GM18861 (cell line): ENCODE data around the gene GAL.
"Not testable (repeated sequence)": the region's sequence is repeated elsewhere in the genome, so short reads cannot be mapped to it uniquely, and the experiment has no call there.

Experiments used
- ATAC-seq: cut with Tn5 transposase; IDR thresholded peaks from one replicate; pipeline ENCODE4 v1.9.1; 2021; ENCODE audit not compliant: unreplicated experiment

GAL gene, protein sequence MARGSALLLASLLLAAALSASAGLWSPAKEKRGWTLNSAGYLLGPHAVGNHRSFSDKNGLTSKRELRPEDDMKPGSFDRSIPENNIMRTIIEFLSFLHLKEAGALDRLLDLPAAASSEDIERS

DNA sequence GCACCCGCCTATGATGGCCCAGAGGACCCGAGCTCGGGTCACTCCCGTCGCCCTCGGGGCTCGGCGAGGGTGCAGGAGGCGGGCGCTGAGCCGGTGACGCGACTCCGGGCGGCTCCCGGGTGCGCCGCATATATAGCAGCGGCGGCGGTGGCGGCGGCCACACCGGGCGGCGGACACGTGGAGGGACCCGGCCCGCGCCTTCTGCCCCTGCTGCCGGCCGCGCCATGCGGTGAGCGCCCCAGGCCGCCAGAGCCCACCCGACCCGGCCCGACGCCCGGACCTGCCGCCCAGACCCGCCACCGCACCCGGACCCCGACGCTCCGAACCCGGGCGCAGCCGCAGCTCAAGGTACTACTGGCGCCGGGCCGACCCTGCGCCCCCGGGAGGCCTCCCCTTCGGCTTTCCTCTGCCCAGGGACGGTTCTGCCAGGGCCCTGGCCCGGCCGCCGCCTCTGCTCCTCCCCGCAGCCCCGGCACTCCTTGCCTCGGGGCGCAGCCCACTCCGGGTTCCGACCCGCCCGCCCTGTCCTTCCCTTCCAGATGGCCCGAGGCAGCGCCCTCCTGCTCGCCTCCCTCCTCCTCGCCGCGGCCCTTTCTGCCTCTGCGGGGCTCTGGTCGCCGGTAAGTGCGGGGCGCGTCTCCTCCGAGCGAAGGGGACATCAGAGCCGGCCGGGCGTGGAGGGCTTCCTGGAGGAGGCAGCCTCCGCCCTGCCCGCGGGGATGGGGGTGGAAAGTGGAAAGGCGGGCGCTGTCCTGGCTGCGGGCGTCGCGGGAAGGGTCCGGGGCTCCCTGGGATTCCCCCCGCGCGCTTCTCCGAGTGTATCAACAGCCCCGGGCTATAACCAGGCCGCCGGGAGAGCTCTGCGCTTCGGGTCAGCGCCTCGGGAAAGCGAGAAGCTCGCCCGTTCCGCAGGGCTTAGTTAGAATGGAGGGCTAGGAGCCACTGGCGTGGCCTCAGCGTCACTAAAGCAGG is at the start of gene GAL:
Gene GAL, plus strand, starts transcription at position 160 of the 972 bp plus-strand sequence. Its CDS starts 380 bp downstream, at position 540.
- ATAC-seq: no peak

DNA sequence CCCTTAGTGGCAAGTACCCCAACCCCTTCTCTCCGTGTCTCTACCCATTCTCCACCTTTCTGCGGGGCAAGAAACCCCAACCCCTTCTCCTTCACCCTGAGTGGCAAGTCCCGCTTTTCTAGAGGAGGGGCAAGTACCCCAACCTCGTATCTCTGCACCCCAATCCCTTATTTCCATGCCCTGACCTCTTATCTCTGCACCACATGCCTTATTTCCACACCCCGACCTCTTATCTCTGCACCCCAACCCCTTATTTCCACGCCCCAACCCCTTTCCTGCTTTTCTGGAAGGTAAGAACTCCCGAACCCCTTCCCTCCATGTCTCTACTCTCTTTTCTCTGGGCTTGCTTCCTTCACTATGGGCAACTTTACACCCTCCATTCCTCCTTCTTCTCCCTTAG is 49.7 kb upstream of the GAL start:
- not testable (repeated sequence) for ATAC-seq

DNA sequence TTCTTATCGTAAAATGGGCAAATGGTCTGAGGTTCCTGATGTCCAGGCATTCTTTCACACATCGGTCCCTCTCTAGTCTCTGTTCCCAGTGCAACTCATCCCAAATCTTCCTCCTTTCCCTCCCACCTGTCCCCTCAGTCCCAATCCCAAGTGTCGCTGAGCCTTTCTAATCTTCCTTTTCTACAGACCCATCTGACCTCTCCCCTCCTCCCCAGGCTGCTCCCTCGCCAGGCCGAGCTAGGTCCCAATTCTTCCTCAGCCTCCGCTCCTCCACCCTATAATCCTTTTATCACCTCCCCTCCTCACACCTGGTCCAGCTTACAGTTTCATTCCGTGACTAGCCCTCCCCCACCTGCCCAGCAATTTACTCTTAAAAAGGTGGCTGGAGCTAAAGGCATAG is 49.2 kb upstream of the GAL start:
- ATAC-seq: not testable (repeated sequence)

DNA sequence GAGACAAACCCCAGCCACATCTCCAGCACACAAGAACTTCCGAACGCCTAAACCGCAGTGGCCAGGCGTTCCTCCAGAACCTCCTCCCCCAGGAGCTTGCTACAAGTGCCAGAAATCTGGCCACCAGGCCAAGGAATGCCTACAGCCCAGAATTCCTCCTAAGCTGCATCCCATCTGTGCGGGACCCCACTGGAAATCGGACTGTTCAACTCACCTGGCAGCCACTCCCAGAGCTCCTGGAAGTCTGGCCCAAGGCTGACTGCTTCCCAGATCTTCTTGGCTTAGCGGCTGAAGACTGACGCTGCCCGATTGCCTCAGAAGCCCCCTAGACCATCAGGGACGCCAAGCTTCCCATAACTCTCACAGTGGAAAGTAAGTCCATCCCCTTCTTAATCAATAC is 48.5 kb upstream of the GAL start:
- not testable (repeated sequence) for ATAC-seq

DNA sequence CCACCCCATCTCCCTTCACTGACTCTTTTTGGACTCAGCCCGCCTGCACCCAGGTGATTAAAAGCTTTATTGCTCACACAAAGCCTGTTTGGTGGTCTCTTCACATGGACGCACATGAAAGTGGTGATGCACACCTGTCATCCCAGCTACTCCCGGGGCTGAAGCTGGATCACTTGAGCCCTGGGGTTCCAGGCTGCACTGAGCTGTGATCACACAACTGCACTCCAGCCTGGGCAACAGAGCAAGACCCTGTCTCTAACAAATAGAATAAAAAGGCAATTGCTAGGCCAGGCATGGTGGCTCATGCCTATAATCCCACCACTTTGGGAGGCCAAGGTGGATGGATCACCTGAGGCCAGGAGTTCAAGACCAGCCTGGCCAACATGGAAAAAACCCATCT is 45.0 kb upstream of the GAL start:
- ATAC-seq: not testable (repeated sequence)

DNA sequence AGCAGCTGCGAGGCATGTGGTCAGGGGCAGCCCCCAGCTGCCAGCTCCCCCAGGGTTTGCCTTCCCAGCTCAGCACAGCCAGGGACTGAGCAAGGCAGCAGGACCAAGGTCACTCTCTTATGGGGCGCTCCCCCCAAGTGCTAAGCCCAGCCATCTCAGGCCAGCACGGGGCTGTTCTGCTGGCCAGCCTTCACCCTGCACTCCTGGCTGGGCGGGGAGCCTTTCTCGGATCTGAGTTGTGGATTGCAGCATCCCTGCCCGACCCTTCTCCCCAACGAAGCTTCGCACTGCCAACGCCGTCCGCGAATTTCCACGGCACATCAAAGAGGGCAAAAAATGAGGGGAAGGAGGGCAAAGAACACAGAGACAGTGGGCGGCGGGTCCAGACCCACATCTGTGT is 42.5 kb upstream of the GAL start:
- no peak for ATAC-seq

DNA sequence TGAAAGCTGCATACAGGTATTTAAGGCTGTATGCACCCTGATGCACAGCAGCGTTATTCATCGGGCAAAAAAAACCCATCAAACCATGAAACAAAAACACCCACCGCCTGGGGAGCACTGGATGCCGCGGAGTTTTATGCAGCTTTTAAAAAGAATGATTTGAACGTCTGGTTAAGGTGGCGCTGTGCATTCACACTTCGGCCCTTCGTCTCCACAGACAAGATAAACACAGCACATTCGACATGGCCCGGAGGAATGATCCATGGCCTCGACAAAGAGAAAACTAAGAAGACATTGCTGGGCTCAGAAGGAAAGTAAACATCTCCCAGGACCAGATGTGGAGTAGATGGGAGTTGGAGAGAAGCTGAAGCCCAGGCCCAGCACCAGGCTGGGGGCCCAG is 40.8 kb upstream of the GAL start:
- ATAC-seq: no peak

DNA sequence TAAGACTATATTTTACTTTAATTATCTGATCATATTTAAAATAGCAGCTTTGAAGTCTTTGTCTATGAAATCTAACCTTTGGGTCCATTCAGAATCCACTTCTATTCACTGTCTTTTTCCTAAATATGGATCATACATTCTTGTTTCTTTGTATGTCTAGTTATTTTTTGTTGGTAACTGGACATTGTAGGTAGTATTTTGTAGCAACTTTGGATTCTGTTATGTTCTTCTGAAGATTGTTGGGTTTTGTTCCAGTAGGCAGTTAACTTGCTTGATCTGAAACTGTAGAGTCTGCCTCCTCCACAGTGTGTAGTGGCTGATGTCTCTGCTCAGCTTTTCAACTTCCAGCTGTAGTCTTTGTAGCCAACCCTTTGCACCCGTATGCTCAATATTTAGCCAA is 37.5 kb upstream of the GAL start:
- no peak for ATAC-seq

DNA sequence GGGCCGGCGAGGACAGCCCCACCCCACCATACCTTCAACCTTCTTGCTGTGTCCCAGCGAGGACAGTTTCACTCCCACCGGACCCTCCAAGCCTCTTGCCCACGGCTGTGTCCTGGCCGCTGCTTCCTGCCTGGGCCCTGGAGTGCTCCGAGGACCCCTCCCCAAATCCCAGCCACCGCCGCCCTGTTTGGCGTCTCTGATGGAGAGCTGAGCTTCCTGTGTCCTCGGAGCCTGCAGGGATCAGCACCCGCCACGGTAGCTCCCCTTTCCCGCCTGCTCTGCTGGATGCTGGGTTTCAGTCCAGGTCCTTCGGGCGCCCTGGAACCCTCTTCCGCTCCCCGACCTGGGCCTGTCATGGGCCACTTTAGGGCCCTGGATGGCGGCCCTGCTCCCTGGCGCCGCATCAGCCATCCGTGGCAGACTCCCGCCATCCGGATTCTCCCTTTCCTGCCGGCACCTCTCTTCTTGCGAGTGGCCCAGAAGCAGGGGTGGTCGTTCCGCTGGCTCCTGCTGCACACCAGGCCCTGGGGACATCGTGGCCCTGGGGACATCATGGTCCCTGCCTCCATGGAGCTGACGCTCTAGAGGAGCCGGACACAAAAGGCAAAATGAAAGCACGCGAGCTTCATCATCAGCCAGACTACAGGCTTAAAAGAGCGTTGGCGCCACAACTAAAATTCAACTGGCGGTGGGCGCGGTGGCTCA is 34.3 kb upstream of the GAL start:
- no peak for ATAC-seq

DNA sequence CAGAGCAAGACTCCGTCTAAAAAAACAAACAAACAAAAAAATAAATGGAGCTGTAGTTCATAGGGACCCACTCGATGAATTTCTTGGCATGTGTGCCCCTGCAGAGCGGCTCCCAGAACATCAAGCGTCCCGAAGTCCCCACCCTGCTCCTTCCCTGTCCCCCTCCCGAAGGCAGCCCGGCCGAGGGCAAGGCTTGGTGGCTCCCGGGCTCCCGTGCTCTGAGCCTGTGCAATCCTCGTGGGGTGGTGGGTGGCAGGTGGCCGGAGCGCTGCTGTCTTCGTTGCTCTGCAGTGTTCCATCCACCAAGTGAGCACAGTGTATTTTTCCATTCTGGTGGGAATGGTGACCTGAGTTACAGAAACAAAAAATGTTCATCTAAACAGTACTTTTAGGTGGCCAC is 33.5 kb upstream of the GAL start:
- no peak for ATAC-seq

DNA sequence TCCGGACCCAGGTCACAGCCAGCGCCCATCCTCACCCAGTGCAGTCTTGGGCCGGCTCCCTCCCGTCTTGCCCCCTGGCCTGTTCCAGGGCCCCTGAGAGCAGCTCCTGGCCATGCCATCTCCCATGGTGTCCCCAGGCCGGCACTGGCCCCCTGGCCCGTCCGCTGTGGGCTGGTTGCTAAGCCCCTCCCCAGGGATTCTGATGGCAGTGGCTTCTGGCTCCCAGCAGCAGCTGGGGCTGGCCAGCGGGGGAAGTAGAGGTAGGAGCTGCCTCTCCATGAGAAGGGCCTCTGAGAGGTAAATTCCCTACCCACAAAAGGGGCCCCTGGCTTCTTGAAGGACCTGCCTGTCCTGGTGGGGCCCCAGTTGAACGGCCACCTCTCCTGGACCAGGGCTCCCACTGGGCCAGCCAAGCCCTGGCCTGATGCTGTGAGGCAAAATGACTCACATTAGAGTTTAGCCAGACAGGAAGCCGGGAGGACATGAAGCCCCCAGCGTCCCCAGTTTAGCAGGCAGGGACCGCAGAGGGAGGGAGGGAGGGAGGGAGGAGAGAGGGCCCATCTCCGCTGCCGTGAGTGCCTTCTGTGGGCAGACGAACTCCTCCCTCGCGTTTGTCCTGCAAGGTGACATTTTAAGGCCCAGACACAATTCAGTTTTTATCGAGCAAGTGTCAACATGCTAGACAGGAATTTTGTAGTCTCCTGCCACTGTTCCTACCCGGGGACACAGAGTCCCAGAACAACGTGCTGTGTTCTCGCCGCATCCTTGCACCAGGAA is 32.9 kb upstream of the GAL start:
- ATAC-seq: no peak

DNA sequence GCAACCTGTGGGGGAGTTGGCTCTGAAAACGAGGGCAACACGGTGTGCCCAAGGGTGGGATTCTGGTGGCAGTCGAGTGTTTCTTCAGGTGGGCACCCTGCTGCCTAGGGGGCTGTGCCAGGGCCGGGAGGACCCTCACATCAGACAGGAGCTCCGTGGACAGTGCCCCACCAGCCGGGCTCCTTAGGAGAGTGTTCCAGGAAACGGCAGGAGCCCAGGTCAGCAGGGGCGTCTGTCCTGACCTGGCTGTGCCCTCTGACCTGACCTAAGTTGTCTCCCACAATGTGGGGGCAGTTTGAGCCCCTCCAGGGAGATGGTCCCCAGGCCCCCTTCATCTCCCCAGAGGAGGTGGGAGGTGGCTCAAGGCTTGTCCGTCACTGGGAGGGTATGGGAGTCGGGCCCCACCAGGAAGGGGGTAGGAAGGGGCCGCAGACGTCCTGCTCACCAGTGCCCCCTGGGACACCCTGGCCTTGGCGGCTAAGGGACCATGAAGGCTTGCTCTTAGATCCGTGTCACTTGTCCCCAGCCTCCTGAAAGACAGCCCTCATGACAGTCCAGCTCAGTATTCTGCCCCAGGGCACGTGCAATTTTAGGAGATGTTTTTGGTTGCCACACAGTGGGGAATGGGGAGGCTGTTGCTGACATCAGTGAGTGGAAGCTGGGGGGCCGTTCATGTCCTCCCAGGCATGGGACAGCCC is 32.2 kb upstream of the GAL start:
- no peak for ATAC-seq

DNA sequence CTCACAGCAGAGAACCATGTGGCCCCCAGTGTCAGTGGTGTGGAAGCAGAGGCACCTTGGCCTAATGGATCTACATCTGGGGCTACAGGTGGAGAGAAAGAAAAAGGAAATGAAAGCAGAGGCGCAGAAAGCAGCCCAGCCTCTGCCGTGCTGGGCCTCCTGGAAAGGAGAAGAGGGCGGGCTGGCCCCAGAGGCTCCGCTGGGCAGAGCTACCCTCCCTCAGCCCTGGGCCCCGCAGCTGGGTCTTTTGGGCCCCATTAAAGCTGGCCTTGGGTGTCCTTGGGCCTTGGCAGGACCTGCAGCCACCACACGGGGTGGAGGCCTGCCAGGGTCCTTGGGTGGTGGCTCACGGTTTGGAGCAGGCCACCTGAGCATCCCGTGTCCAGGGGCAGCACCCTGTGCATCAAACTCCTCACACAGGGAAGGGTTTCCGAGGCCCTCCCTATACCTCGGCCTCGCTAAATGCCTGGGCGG is 31.6 kb upstream of the GAL start:
- no peak for ATAC-seq

DNA sequence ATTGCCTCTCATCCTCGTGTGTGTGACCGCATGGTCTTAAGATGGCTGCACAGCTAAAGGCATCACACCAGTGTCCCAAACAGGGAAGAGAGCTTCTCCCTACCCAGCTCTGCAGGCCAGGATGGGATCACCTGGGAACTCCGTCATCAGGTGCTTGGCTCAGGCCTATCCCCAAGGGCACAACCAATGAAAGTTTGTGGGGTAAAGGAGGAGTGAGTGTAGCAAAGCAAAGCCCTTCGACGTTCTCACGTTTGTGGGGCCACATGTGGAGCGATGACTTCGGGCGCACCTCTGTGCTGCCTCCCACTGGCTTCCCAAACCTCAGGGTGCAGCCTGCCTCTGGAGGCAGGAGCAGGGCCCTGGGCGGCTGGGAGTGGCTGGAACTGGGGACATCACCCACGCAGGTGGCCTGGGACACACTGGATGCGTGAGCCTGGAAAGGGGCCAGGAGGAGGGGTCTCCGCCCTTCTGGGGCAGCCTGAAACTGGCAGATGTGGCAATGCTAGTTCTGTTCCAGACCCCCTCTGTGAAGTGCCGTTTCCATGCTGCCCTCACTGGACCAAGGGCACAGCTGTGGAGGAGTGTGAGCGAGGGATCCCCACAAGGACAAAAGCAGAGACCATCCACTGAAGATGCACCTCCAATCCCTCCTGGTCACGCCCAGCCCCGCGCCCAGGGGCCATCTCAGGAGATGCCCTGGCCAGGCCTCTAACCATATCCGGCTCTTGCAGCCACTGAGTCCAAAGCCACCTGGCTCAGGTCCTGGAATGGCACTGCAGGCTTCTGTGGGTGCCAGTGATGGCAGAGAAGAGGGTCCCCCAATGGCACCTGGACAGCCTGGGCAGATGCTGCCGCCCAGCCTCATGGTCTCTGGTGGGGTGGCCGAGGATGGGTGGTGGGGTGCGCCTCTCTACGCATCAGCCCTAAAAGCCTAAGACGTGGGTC is 30.6 kb upstream of the GAL start:
- no peak for ATAC-seq

DNA sequence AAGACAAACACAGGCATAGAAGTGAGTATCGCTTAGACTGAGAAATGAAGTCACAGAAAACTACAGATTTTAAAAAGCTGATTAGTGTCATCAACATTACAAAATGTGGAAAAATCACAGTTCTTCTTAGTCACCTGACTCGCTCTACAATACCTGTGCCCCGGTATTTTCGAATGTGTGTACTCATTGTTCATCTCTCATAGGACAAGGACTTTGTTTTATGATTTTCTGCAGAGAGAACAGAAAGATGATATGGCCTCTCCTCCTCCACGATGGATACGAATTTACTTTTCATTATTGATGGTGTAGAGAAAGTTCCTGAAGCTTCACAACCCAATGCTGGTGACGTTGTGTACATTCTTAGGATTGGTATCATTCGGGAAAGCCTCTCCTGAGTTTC is 29.4 kb upstream of the GAL start:
- ATAC-seq: no peak

DNA sequence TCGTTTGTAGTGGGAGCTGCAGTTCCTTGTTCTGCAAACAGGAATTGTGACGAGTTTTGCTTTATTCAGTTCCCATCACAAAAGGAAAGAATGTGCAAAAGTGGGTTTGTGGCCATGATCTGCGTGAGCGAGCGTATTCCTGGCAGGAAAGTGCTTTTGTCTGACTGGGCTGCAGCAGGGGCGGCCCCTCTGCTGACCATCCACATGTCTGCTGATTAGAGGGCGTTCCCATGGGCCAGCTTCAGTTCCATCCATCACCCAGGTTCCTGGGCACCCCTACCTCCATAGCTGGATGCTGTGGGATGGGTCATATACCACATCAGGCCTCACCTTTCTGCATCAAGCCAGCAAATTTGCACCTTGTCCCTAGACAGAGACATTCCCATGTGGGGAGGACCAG is 28.9 kb upstream of the GAL start:
- ATAC-seq: no peak

DNA sequence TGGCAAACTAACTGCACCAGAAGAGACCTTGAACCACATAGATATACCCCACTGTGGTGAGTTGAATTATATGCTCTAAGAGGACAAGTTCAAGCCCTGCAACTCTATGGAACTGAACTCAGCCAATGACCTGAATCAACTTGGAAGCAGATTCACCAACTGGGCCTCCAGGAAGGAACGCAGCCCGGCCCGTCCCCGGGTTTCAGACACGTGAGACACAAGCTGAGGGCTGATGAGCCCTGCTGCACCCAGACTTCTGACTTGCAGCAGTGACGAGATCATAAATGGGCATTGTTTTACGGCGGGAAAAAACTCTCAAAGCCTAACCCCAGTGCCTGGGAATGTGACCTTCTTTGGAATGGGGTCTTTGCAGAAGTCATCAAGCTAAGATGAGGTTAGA is 28.5 kb upstream of the GAL start:
- no peak for ATAC-seq

DNA sequence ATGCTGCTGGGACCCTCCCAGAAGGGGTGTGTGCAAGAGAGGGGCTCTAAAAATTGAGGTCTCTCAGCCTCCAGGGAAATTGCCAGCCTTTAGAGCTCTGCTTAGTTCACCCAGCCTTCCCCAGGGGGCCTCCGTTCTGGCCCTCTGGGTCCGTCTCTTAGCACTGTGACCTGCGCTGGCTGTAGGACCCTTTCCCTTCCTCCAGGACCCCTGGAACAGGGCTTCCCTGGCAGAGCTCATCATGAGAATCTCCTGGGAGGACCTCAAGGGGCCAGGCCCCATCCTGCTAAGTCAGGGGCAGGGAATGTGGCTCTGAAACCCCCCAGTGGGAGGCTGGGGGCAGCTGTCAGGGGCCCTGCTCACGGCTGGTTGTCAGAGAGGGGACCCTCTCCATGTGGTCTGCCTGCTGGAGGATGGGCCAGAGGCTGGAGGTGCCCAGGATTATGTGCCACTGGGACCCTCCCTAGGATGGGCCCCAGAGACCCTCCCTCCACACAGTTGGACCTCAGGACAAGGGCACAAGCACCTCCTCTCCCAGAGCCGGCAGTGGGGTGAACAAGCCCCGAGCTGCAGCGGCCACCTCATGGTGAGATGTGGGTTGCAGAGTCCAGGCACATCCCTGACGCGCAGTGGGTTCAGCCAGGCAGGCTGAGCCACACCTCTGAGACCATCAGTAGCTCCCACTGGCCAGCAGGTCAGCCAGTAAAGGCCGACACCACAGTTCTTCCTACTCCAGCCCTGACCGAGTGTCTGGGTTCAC is 27.1 kb upstream of the GAL start:
- ATAC-seq: no peak

DNA sequence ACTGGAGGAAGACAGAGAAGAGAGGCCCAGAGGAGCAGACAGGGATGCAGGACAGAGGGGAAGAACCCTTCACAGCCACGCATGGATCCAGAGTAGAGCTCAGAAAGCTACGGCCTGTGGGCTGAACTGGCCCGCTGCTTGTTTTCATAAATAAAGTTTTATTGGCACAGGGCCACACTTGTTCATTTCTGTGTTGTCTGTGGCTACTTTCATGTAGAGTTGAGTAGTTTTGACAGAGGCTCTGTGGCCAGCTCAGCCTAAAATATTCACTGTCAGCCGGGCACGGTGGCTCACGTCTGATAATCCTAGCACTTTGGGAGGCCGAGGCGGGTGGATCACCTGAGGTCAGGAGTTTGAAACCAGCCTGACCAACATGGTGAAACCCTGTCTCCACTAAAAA is 26.2 kb upstream of the GAL start:
- no peak for ATAC-seq
